Ovary (tissue), 3 donors: ENCODE results near the gene AVPI1.

Source experiments
- EP300 ChIP-seq: sonication (generic); formaldehyde crosslinking; IDR thresholded peaks from one replicate; pipeline ENCODE4 v1.6.1; 2017; ENCODE audit warnings: antibody characterized with exemption
- POLR2A ChIP-seq: fragments of 450-650 bp; IDR thresholded peaks from one replicate; pipeline ENCODE4 v1.6.1; 2017; ENCODE audit warnings: antibody characterized with exemption, mild to moderate bottlenecking, moderate library complexity
- TF ChIP-seq, protein P1 (sequence below), 3 donors: fragments of 450-650 bp in 2 of 3; fragments of 200-600 bp in 1 of 3; IDR thresholded peaks; one replicate each; pipeline versions ENCODE4 v1.5.1 to v1.8.0; 2016 to 2022; ENCODE audit warnings: antibody characterized with exemption in 3 of 3, mild to moderate bottlenecking in 1 of 3
- donor health status: DM: no; HTN: no; CAD: no.

DNA sequence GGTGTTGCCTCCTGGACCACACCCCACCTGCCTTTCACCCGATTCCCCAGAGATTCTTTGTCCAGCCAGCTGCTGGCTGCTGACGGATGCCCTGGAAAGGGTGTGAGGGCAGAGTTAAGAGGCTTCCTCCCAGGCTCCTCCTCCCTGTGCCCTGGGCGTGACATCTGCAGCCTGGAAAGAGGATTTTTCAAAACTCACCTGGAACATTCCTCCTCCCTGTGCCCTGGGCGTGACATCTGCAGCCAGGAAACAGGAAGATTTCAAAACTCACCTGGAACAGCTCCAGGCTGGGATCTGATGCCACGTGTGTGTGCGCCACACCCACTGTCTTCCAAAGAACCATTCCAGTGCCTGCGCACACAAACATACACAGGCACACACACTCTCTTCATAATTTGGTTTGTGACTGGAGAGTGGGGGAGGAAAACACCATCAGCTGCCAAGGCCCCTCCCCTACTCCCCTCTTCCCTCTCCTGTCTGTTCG is 31.7 kb upstream of the AVPI1 start:
- TF ChIP-seq, protein P1, sequence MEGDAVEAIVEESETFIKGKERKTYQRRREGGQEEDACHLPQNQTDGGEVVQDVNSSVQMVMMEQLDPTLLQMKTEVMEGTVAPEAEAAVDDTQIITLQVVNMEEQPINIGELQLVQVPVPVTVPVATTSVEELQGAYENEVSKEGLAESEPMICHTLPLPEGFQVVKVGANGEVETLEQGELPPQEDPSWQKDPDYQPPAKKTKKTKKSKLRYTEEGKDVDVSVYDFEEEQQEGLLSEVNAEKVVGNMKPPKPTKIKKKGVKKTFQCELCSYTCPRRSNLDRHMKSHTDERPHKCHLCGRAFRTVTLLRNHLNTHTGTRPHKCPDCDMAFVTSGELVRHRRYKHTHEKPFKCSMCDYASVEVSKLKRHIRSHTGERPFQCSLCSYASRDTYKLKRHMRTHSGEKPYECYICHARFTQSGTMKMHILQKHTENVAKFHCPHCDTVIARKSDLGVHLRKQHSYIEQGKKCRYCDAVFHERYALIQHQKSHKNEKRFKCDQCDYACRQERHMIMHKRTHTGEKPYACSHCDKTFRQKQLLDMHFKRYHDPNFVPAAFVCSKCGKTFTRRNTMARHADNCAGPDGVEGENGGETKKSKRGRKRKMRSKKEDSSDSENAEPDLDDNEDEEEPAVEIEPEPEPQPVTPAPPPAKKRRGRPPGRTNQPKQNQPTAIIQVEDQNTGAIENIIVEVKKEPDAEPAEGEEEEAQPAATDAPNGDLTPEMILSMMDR (IDR thresholded peaks at IDR 0.05): no peak
- TF ChIP-seq POLR2A (no peak), EP300 (no peak)
